Measurements from ENCODE around the gene EOMES.

Gene EOMES

GRCh38 chr3:27669591-27669990 lies 52.5 kb downstream of the EOMES start:
- no peak overlapping the region for H3K4me3 ChIP-seq (ENCODE audit: low read length)
- no peaks in the 10 kb centered on the region for H3K27me3 ChIP-seq (ENCODE audit: control insufficient read depth, low read length)
- H3K36me3 ChIP-seq (ENCODE audit: control insufficient read depth, low read length), result no peaks in the 10 kb centered on the region
- no peak overlapping the region for H3K4me2 ChIP-seq (ENCODE audit: low read length)
- peaks cover 10% of the 10 kb centered on the region for H3K4me1 ChIP-seq (ENCODE audit: control insufficient read depth, low read length)
- H3K9me3 ChIP-seq (ENCODE audit: control insufficient read depth, insufficient read depth, low read length), result no peaks in the 10 kb centered on the region
- no peaks in the 10 kb centered on the region for H3K9me2 ChIP-seq (replicated peaks; ENCODE audit: control insufficient read depth, low read length)
- no peak overlapping the region for H3K27ac ChIP-seq (ENCODE audit: low read depth, low read length)
- no peaks in the 10 kb centered on the region for H3K79me2 ChIP-seq (ENCODE audit: control insufficient read depth, low read length)
- H4K20me1 ChIP-seq (ENCODE audit: control insufficient read depth, insufficient read depth, low read depth, low read length), result no peaks in the 10 kb centered on the region
- H3F3A ChIP-seq (ENCODE audit: control insufficient read depth, insufficient read depth), result peaks cover 3% of the 10 kb centered on the region; the same call in 1 of the 2 replicates
- no peak for TF ChIP-seq EZH2phosphoT487 (IDR thresholded peaks at IDR 0.05; ENCODE audit: borderline replicate concordance, low read length)
- TF ChIP-seq, protein P1, sequence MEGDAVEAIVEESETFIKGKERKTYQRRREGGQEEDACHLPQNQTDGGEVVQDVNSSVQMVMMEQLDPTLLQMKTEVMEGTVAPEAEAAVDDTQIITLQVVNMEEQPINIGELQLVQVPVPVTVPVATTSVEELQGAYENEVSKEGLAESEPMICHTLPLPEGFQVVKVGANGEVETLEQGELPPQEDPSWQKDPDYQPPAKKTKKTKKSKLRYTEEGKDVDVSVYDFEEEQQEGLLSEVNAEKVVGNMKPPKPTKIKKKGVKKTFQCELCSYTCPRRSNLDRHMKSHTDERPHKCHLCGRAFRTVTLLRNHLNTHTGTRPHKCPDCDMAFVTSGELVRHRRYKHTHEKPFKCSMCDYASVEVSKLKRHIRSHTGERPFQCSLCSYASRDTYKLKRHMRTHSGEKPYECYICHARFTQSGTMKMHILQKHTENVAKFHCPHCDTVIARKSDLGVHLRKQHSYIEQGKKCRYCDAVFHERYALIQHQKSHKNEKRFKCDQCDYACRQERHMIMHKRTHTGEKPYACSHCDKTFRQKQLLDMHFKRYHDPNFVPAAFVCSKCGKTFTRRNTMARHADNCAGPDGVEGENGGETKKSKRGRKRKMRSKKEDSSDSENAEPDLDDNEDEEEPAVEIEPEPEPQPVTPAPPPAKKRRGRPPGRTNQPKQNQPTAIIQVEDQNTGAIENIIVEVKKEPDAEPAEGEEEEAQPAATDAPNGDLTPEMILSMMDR (IDR thresholded peaks at IDR 0.05; ENCODE audit: low read depth, low read length, poor library complexity, severe bottlenecking), result no peak

DNA sequence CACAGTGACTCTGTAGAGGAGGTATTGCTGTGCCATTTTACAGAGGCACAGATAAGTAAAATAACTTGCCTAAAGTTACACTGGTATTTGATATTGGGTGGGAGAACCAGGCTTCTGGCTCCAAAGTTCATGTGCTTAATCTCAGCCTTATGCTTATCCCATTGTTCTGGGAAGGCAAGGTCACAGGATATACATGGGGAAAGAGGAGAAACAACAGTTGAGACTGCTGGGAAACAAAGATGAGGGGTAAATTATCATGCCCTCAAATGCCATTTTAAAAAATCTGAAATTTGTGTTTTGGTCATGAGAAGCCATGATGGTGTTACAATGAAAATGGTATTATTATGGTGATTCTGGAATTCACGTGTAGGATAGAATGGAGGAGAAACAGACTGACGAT lies 54.4 kb downstream of the EOMES start:
- H3K4me3 ChIP-seq (ENCODE audit: low read length), result no peak overlapping the region
- TF ChIP-seq, protein P1 (IDR thresholded peaks at IDR 0.05; ENCODE audit: low read depth, low read length, poor library complexity, severe bottlenecking), result no peak
- TF ChIP-seq EZH2phosphoT487 (IDR thresholded peaks at IDR 0.05; ENCODE audit: borderline replicate concordance, low read length), result no peak
- H3K9me2 ChIP-seq (replicated peaks; ENCODE audit: control insufficient read depth, low read length), result no peaks in the 10 kb centered on the region
- no peak overlapping the region for H3K27ac ChIP-seq (ENCODE audit: low read depth, low read length)
- no peaks in the 10 kb centered on the region for H3K36me3 ChIP-seq (ENCODE audit: control insufficient read depth, low read length)
- no peaks in the 10 kb centered on the region for H3K9me3 ChIP-seq (ENCODE audit: control insufficient read depth, insufficient read depth, low read length)
- peaks cover 3% of the 10 kb centered on the region; the same call in 1 of the 2 replicates for H3F3A ChIP-seq (ENCODE audit: control insufficient read depth, insufficient read depth)
- peaks cover 10% of the 10 kb centered on the region for H3K4me1 ChIP-seq (ENCODE audit: control insufficient read depth, low read length)
- no peaks in the 10 kb centered on the region for H3K27me3 ChIP-seq (ENCODE audit: control insufficient read depth, low read length)
- no peak overlapping the region for H3K4me2 ChIP-seq (ENCODE audit: low read length)
- no peaks in the 10 kb centered on the region for H4K20me1 ChIP-seq (ENCODE audit: control insufficient read depth, insufficient read depth, low read depth, low read length)
- no peaks in the 10 kb centered on the region for H3K79me2 ChIP-seq (ENCODE audit: control insufficient read depth, low read length)

GRCh38 chr3:27666708-27667107 lies 55.4 kb downstream of the EOMES start:
- TF ChIP-seq, protein P1 (IDR thresholded peaks at IDR 0.05; ENCODE audit: low read depth, low read length, poor library complexity, severe bottlenecking), result peak; percentile 12
- TF ChIP-seq EZH2phosphoT487 (IDR thresholded peaks at IDR 0.05; ENCODE audit: borderline replicate concordance, low read length), result no peak
- H3K9me2 ChIP-seq (replicated peaks; ENCODE audit: control insufficient read depth, low read length), result no peaks in the 10 kb centered on the region
- H3K79me2 ChIP-seq (ENCODE audit: control insufficient read depth, low read length), result no peaks in the 10 kb centered on the region
- no peaks in the 10 kb centered on the region for H3K36me3 ChIP-seq (ENCODE audit: control insufficient read depth, low read length)
- H3K4me2 ChIP-seq (ENCODE audit: low read length), result peak overlapping the region; percentile 74
- H3K4me1 ChIP-seq (ENCODE audit: control insufficient read depth, low read length), result peaks cover 10% of the 10 kb centered on the region
- H3K9me3 ChIP-seq (ENCODE audit: control insufficient read depth, insufficient read depth, low read length), result no peaks in the 10 kb centered on the region
- H3K27me3 ChIP-seq (ENCODE audit: control insufficient read depth, low read length), result no peaks in the 10 kb centered on the region
- peak overlapping the region; percentile 41 for H3K27ac ChIP-seq (ENCODE audit: low read depth, low read length)
- peaks cover 3% of the 10 kb centered on the region; the same call in 1 of the 2 replicates for H3F3A ChIP-seq (ENCODE audit: control insufficient read depth, insufficient read depth)
- no peaks in the 10 kb centered on the region for H4K20me1 ChIP-seq (ENCODE audit: control insufficient read depth, insufficient read depth, low read depth, low read length)
- H3K4me3 ChIP-seq (ENCODE audit: low read length), result peak overlapping the region; percentile 49

All from DOHH2 (cell line).